ENCODE data around the gene EHBP1L1. TPM values are rescaled to one million over a fixed set of nuclear protein-coding genes. Genes with fewer than 3 reads are reported as not detected.
A peak's percentile ranks its signal among the peaks of the same experiment; 100 is the strongest.

Gene EHBP1L1
- total RNA-seq: 52.6 TPM

DNA sequence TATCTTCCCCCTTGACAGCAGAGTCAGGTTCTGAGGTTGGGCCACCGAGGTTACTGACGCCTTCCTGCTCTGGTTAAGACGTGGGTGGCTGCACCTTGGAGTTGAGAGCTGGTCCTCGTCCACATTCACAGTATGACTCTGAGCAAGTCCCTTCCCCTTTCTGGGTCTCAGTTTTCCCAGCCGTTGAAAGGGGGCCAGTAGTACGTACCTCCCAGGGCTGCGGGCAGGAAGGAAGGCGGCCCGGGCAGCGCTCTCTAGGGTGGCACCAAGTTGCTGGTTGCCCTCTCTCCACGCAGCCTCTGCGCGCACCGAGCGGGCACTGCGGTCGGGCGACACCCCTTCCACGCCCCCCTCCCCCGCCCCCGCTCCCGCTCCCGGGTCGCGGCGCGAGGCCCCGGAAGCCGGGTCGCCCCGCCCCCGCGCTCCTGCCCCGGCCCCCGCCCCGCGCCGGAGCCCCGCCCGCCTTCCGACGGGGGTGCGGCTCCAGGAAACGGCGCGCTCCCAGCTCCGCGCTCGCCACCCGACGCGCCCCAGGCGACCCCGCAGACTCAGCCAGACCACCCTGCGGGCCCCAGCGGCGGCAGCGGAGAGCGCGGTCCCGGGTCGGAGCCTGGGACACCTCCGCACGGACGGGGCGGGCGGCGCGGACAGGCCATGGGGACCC lies at the start of gene EHBP1L1:
TSS of gene EHBP1L1 (plus strand) at position 486 of the 664 bp plus-strand sequence. CDS start 250 bp downstream, outside the sequence.
- peak; percentile 25 for ATAC-seq

DNA sequence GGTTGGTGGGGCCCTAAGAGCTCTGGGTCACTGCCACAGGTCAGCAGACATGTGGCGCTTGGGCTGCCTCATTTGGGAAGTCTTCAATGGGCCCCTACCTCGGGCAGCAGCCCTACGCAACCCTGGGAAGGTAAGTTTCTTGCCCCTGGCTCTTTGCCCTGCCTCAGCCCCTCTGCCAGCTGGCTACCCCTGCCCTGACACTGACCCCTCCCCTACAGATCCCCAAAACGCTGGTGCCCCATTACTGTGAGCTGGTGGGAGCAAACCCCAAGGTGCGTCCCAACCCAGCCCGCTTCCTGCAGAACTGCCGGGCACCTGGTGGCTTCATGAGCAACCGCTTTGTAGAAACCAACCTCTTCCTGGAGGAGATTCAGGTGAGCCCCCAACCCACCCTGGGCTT lies 49.1 kb upstream of the EHBP1L1 start:
- no peak for ATAC-seq

DNA sequence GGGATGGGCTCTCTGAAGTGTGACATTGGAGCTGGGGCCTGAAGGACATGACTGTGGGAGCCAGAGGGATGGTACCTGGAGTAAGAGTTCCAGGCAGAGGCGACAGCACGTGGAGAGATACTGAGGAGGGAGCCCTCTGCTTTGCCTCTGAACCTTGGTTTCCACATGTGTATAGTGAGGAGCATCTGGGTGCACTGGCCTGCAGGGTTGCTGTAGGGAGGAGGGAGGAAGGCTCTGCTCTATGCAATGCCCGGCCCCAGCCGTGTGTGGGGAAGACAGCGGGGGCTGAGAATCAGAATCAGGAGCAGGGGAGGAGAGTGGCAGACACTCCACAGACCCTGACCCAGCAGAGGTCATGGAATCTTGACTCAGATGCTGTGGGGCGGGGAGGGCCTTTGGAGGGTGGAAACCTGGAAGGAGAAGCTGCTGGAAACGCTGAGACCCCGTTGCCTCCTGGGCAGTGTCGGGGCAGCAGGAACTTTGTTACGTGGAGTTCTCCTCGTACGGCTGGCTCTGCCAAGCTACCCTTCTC lies 47.0 kb upstream of the EHBP1L1 start:
- no peak for ATAC-seq

DNA sequence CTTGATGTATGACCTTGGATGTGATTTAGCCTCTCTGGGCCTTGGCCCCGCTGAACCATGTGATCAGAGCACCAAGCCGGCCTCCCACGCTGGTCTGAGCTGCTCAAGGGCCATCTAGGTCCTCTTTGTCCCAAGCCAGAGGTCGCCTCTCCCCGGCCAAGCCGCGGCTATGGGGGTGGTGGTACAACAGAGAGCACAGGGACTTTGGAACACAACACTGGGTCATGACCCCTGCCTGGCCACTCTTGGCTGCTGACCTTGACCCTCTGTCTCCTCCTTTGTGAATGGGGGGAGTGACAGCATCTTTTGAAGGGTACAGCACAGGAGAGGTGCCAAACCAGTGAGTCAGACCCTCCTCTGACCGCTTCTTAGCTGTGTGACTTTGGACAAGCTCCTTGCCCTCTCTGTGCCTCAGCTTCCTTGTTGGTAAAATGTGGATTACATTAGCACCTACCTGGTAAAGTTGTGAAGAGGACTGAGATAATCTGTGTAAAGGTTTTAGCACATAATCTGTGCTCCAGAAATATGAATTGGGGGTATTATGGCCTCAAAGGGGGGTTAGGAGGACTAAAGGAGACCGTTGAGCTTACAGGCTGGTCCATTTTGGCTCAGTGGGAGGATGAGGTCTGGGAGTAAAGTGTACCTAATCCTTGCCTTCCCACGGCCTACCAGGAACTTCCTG lies 46.2 kb upstream of the EHBP1L1 start:
- ATAC-seq: no peak

DNA sequence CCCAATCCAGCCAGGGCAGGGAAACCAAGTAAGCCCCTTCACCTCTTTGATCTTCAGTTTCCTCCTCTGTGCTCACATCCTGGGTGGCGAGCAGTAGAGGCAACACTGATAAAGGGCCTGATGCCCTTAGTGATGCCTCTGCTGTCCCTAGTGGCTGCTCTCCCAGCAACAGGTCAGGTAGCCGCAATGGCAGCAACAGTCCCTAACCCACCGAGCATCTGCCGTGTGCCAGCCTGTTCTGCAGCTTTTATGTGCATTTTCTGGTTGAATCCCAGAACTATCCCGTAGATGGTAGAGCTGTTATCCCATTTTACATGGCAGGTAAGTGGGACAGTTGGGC lies 45.7 kb upstream of the EHBP1L1 start:
- no peak for ATAC-seq

DNA sequence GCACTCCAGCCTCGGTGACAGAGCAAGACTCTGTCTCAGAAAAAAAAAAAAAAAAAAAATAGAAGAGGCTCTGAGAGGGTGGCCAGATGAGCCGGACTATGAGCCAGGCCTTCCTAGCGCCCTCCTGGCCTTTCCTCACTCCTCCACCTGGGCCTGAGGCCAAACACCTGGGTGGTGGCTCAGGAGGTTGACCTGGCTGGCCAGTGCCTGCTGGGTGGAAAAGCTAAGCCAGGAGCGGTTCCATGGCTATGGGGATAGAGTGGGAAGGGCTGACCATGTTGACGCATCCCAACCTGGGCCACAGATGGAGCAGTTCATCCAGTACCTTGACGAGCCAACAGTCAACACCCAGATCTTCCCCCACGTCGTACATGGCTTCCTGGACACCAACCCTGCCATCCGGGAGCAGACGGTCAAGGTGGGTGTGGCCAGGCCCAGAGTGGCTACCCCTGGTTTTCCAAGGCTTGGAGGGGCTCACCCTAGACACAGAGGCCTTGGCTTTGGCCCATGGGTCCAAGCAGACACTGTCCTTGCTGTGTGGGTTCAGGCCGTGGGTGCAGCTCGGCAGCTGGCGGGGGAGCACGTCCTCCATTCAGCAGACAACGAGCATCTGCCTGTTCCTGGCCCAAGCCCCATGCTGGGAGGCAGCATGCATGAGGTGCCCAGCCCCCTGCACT lies 43.3 kb upstream of the EHBP1L1 start:
- no peak for ATAC-seq

DNA sequence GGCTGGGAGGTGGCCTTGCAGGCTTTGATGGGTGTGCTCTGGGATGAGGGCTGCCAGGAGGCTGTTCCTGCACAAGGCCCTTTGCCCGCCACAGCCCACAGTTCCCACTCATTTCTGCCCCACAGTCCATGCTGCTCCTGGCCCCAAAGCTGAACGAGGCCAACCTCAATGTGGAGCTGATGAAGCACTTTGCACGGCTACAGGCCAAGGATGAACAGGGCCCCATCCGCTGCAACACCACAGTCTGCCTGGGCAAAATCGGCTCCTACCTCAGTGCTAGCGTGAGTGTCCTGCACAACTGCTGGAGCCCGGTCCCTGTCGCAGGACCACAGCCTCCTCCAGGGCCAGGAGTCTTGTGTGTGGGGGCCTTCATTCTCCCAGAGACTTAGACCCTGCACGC lies 40.8 kb upstream of the EHBP1L1 start:
- ATAC-seq: no peak

DNA sequence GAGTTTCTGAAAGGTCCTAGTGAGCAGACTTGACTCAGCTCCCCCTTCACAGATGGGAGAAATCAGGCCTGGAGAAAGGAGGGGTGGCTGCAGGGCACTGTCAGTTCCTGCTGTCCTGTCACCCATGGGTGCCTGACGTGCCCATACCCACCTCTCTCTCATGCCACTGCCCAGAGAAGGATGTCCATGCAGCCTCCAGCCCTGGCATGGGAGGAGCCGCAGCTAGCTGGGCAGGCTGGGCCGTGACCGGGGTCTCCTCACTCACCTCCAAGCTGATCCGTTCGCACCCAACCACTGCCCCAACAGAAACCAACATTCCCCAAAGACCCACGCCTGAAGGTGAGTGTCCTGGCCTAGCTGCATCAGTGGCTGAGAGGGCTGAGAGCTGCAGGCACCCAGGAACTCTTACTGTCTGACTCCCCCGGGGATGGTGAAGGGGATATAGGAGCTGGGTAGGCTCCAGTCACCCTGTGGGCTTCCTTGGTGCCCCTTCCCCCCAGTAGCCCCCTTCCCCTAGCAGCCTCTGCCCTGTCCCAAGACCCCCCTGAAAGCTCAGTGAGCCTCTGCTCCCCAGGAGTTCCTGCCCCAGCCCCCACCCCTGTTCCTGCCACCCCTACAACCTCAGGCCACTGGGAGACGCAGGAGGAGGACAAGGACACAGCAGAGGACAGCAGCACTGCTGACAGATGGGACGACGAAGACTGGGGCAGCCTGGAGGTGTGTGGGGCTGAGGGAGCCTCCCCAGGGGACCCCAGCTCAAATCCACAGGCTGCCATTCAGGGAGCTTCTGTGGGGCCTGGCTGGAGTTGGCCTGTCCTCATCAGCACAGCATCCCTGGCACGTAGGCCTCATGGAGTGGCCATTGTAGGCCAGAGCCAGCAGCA lies 39.2 kb upstream of the EHBP1L1 start:
- ATAC-seq: no peak

DNA sequence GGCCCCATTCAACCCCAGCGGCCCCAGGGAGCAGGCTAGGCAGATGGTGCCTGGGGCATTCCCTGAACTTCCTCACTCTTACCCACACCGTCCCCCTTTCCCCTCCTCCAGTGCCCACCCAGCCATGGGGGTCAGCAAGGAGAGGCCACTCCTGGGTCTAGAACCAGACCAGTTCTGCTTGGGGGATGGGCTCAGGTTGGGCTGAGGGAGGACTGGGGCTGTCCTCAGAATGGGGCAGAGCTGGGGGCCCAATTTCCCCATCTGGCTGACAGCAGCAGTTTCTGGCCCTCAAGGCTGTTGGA lies 38.6 kb upstream of the EHBP1L1 start:
- ATAC-seq: no peak

DNA sequence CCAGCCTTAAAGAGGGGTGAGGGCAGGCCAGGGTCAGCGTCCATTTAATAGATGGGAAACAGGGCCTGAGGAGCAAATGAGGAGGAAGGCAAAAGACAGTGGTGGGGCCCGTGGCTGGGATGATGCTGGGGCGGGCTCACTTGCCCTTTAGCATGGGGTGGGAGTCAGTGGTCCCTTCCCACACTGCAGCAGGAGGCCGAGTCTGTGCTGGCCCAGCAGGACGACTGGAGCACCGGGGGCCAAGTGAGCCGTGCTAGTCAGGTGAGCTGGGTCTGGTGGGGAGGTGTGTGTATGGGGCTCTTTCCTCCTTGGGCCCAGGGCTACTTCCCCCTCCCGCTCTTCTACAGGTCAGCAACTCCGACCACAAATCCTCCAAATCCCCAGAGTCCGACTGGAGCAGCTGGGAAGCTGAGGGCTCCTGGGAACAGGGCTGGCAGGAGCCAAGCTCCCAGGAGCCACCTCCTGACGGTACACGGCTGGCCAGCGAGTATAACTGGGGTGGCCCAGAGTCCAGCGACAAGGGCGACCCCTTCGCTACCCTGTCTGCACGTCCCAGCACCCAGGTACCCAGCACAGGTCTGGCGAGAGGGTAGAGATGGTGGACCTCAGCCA lies 38.1 kb upstream of the EHBP1L1 start:
- no peak for ATAC-seq

DNA sequence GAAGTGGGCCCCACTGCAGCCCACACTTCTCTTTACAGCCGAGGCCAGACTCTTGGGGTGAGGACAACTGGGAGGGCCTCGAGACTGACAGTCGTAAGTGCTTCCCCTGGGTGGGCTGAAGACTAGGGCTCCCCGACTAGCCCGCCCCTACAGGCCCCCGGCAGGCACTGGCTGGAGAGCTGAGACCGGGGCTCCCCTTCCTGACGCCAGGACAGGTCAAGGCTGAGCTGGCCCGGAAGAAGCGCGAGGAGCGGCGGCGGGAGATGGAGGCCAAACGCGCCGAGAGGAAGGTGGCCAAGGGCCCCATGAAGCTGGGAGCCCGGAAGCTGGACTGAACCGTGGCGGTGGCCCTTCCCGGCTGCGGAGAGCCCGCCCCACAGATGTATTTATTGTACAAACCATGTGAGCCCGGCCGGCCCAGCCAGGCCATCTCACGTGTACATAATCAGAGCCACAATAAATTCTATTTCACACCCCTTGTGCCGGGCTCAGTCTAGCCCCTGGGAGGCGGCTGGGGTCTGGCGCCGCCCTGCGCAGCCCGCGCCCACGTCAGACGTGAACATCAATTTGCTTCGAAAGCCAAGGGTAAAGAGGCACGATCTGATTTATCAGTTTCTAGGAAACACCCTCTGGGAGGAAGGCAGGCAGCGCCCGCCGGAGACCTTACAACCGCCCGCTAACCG lies 37.5 kb upstream of the EHBP1L1 start:
- no peak for ATAC-seq

DNA sequence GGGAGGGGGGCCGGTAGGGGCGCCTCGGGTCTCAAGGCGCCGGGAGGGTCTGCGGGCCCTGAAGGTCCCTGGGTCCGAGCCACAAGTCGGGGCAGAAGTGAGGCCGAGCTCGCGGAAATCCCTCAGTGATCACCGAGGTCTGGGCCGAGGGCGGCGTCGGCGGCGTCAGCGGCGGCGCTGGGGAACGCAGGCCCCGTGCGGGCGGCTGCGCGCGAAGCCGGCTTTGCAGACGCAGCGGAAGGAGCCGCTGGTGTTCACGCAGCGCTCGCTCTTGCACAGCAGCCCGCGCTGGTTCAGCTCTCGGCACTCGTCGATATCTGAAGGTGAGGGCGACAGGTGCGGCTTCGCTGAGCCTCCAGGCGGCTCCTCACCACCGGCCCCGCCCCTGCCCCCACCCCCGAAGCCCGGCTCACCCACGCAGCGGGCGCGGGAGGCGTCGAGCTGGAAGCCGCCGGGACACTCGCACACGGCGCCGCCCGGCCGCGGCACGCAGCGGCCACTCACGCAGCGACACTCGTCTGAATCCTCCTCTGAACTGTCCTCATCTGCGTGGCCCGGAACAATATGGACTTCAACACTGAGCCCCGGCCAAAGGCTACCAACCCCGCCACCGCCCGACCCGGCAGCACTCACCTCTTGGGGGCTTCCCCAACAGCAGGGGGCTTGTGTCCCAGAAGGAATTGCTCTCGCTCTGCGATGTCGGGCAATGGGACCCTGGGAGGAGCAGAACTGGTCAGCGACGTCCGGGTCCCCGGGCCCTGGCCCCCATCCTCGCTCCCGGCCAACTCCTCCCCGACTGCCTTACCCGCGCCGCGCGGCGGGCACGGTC lies 36.7 kb upstream of the EHBP1L1 start:
- no peak for ATAC-seq

DNA sequence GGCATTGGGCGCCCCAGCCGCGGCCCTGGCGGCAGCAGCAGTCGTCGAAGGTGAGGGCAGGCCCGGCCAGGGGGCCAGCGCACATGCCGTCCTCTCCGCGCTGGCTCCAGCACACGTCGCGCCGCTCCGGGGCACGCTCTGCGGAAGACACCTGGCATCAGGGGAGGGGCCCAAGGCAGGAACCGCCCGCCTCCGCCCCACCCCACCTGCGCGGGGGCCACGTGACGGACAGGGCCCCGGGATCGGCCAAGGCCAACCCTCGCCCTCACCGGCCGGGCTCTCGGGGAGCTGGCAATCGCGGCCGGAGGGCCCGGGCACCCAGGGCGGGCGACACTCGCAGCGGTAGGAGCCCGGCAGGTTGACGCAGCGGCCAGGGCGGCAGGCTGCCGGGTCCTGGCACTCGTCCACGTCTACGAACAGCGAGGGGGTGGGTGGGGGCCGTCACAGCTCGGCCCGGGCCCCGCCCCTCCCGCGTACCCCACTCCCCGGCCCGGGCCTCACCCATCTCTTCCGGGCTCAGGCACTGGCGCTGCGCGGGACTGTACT lies 36.0 kb upstream of the EHBP1L1 start:
- ATAC-seq: peak; percentile 72

DNA sequence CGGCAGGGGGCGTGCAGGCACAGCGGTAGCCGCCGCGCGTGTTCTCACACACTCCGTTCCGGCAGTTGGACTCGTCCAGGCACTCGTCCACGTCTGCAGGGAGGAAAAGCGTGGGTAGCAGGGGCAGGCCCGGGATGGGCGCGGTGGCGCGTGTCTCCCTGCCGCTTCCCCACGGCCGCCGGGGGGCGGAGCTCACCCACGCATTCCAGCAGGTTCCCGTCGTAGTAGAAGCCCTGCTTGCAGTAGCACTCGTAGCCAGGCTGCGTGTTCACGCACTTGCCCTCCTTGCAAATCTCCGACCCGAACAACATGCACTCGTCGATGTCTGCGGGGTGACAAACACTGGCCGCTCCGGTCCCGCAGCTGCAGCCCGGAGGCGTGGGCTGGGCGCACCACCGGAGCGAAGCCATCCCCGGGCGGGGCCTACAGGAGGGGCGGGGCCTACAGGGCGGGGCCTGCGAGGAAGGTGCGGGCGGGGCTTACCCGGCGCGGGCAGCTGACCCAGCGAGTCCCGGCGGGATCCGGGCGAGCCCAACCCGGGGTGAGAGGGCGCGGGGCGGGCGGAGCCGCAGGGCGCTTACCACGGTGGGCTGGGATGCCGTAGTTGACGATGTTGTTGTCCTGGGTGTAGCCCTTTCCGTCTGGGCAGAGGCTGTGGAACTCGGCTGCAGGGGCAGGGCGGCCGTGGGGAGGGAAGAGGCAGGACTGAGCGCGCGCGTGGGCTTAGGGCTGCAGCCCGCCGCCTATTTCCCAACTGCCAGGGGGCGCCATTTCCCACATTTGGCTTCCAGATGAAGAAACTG lies 35.4 kb upstream of the EHBP1L1 start:
- ATAC-seq: peak; percentile 89

DNA sequence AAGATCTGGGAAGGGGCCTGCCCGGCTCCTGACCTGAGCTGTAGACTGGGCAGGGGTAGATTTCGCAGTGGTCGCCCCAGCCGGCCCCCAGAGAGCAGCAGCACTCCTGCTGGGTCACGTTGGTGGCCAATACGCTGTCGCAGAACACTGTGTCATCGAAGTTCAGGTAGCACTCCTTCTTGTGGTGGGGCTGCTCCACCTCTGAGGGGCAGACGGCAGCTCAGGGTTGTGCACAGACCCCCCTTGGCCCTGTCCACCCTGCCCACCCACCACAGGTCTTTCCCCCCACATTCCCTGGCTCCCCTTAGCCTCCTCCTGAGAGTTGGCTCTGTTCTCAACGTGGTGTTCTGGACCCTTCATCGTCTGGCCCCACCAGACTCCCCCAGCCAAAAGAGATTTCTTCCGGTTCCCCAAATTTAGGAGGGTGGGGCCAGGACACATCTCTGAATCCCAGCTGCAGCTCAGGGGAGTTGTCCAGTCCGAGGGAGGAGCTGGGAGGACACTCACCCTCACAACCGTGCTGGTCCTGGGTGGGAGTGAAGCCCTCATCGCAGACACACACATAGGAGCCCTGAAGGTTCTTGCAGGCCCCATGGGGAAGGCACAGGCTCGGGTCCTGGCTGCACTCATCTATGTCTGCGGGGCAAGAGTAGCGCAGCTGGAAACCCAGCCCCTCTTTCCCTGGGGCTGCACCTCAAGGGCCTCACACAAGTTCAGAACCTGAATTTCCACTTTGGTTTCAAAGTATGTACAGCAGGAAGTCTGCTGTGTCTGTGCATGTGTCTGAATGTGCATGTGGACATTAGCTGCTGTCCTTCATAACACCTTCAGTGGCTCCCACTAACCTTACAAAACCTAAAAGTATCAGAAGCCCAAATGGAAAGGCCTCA lies 34.5 kb upstream of the EHBP1L1 start:
- ATAC-seq: peak; percentile 2

DNA sequence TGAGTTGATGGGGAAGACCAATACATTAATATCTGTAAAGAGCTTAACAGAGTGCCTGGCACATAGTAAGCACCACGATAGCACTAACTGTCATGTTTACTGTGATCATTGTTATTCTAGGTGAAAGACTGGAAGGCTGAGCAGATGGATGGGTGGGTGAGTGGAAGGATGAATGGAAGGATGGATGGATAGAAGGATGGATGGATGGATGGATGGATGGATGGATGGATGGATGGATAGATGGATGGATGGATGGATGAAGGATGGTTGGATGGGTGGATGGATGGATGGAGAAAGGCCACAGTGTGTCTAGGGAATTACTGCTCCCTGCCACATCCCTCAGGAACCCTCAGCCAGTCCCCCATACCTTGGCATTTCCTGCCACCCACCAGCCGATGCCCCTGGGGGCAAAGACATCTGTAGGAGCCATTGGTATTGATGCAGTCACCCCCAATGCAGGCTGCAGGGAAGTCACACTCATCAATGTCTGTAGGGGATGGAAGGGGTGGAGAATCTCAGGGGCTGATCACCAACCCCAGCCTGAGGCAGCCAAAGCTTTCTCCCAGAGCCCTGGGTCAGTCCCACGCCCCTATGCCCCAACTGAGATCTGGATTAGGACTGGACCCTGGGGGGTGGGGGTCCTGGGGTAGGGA lies 33.0 kb upstream of the EHBP1L1 start:
- ATAC-seq: no peak

DNA sequence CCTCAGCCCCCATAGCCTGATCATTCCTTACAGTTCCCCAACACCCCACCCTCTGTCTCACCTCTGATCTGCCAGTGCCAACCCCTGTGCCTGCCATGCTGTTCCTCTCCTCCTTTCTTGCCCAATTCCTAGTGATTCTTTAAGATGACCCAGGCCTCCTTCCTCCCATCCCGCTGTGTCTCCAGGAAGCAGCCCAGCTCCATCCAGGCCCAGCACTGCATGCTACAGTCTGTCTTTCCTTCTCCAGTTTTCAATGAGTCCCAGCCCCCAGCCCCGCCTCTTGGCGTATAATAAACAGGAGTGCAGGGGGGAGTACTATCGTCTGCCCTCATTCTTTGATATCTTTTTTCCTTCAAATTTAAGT lies 30.0 kb upstream of the EHBP1L1 start:
- no peak for ATAC-seq

All from esophagus mucosa (tissue), 1 donor.